GM12874 (cell line): ENCODE measurements around the gene HADH.

ENCODE experiments used
- CTCF ChIP-seq: IDR thresholded peaks from 2 replicates; pipeline ENCODE4 v1.5.1; 2011; ENCODE audit warnings: low read depth, mild to moderate bottlenecking, control low read depth, low read length, moderate library complexity; ENCODE audit not compliant: insufficient read depth

HADH gene

DNA sequence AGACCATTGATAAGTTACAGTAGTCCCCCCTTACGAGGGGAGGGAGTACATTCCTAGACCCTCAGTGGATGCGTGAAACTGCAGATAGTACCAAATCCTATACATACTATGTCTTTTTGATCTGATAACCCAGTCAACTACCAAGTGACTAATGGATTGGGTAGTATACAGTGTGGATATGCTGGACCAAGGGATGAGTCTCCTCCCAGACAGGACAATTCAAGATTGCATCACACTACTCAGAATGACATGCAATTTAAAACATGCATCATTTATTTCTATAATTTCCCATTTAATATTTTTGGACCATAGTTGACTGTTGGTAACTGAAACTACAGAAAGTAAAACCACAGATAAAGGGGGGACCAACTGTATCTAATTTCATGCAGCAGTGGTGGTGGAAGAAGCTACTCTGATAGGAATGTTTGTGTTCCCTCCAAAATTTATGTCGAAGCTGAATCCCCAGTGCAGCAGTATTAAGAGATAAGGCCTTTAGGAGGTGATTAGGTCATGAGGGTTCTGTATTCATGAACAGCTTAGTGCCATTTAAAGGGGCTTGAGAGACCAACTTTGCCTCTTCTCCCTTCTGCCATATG is 11.9 kb downstream of the HADH start:
- TF ChIP-seq CTCF = no peak

DNA sequence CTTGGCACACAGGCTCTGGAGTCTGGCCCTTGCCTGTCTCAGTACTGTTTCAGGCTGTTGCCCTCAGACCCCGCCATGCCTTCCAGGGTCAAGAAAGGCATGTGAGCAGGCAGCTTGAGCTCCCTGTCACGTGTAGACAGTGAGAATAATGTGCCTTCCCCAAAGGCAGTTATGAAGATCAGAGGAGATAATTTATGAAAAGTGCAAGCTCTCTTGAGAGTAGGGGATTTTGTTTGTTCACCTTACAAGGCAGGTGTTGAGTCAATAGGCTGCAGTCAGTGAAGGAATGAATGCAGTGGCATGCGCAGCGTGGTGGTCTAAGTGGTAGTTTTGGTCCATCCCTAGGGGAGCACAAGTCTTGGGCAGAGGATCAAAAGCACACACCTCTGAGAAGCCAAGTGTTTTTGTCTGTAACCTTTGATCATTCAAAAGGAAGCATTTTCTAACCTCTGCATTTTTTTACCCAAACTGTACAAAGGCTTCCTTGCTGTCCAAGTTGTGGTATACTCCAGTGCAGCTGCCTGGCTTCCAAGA is 14.4 kb downstream of the HADH start:
- TF ChIP-seq CTCF = no peak

GRCh38 chr4:108004646-108005045 is 15.0 kb downstream of the HADH start:
- no peak for TF ChIP-seq CTCF

DNA sequence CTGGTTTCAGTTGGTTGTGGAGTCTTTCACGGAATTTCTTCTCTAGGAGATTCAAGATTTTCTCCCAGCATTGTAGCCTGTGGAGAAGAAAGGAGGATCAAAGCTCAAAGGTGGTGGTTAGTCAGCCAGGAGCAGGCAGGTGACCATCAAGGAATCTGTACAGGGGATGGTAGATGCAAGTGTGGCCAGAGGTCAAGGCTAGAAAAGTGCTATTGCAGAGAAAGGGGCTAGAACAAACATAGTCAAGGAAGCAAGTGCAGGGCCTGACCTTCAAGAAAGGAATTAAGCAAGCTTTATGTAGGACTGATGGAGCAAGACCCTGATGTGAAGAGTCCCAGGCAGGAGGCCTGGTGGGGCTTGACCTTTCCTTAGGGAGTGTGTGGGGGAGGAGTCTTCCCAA is 16.1 kb downstream of the HADH start:
- TF ChIP-seq CTCF = no peak

- no peak for TF ChIP-seq CTCF
These were observed 16.7 kb downstream of the HADH start for GRCh38 chr4:108006361-108006760.

GRCh38 chr4:108007984-108008383 is 18.3 kb downstream of the HADH start:
- TF ChIP-seq CTCF = no peak

GRCh38 chr4:108008721-108009120 is 19.0 kb downstream of the HADH start:
- no peak for TF ChIP-seq CTCF

DNA sequence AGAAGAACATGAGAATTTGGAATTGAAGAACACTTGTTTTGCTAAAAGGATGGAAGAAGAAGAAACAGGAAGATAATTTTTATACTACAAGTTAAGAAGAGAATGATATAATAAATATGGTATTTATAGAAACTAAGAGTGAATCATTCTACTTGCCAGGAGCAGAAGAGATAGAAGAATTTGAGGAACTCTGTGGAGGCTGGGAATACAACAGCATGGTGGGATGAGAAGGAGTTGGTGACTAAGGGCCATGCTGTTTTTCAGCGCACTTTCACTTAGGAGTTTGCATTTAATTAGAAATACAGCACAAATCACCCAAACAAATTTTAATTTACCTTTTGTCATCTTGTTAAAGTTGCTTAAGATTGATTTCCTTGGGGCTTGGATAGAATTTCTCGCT is 20.5 kb downstream of the HADH start:
- TF ChIP-seq CTCF = no peak
